HPDE6-E6E7 (cell line): Measurements from ENCODE around the gene MYEOV.

ENCODE experiments used
- DNase-seq: peaks from one replicate; pipeline ENCODE4 v3.0.0; 2011; ENCODE audit warnings: missing footprints; ENCODE audit errors: extremely low spot score

MYEOV gene

GRCh38 chr11:69293819-69294505 is at the start of gene MYEOV:
Gene MYEOV (plus strand): TSS chr11:69294155. CDS start chr11:69295355, 1,200 bp downstream.
- peak; percentile 69 for DNase-seq

- no peak for DNase-seq
Measured at GRCh38 chr11:69244266-69244665, 49.7 kb upstream of the MYEOV start.

GRCh38 chr11:69245041-69245440 is 48.9 kb upstream of the MYEOV start:
- no peak for DNase-seq

- DNase-seq: no peak
Measured at GRCh38 chr11:69245491-69246345, 48.2 kb upstream of the MYEOV start.

- no peak for DNase-seq
Measured at GRCh38 chr11:69249311-69250185, 44.4 kb upstream of the MYEOV start.

GRCh38 chr11:69250186-69251056 is 43.5 kb upstream of the MYEOV start:
- DNase-seq: no peak

GRCh38 chr11:69251057-69251393 is 42.9 kb upstream of the MYEOV start:
- DNase-seq: no peak

- DNase-seq: no peak
Measured at GRCh38 chr11:69251639-69252489, 42.1 kb upstream of the MYEOV start.

GRCh38 chr11:69252490-69252837 is 41.5 kb upstream of the MYEOV start:
- no peak for DNase-seq

- DNase-seq: no peak
Measured at GRCh38 chr11:69253028-69253427, 40.9 kb upstream of the MYEOV start.

- DNase-seq: no peak
Measured at GRCh38 chr11:69257134-69257533, 36.8 kb upstream of the MYEOV start.

- DNase-seq: no peak
Measured at GRCh38 chr11:69257838-69258658, 35.9 kb upstream of the MYEOV start.

- DNase-seq: no peak
Measured at GRCh38 chr11:69259096-69259495, 34.9 kb upstream of the MYEOV start.

GRCh38 chr11:69260622-69261021 is 33.3 kb upstream of the MYEOV start:
- no peak for DNase-seq

GRCh38 chr11:69261116-69261515 is 32.8 kb upstream of the MYEOV start:
- no peak for DNase-seq

GRCh38 chr11:69262918-69263735 is 30.8 kb upstream of the MYEOV start:
- DNase-seq: no peak

- DNase-seq: no peak
Measured at GRCh38 chr11:69263736-69264052, 30.3 kb upstream of the MYEOV start.

- no peak for DNase-seq
Measured at GRCh38 chr11:69264486-69264885, 29.5 kb upstream of the MYEOV start.

- no peak for DNase-seq
Measured at GRCh38 chr11:69265210-69265609, 28.7 kb upstream of the MYEOV start.
